Stimulated activated CD4-positive, alpha-beta T cell treated with anti-CD3 and anti-CD28 coated beads, Interleukin-15, amount 100 ng/mL, for 1 hour (primary cell): ENCODE data around the gene NAPEPLD.
"Not testable (repeated sequence)": the region's sequence is repeated elsewhere in the genome, so short reads cannot be mapped to it uniquely, and the experiment has no call there.

Source experiments
- DNase-seq, 2 donors: peaks; one replicate each; pipeline ENCODE4 v3.0.0-alpha.2; 2020; ENCODE audit warnings: low read depth in 1 of 2, low spot score in 1 of 2

The NAPEPLD gene

GRCh38 chr7:103144754-103145153 is 4.1 kb downstream of the NAPEPLD start:
- not testable (repeated sequence) for DNase-seq

GRCh38 chr7:103143868-103144267 is 5.0 kb downstream of the NAPEPLD start:
- no peak for DNase-seq

- no peak for DNase-seq
Observed at GRCh38 chr7:103142494-103142893, 6.4 kb downstream of the NAPEPLD start.

GRCh38 chr7:103141753-103142404 is 7.0 kb downstream of the NAPEPLD start:
- DNase-seq: no peak

- DNase-seq: no peak
Observed at GRCh38 chr7:103140685-103141084, 8.2 kb downstream of the NAPEPLD start.

- DNase-seq: no peak
Observed at GRCh38 chr7:103140061-103140460, 8.8 kb downstream of the NAPEPLD start.

- DNase-seq: no peak
Observed at GRCh38 chr7:103134836-103135554, 13.9 kb downstream of the NAPEPLD start.

GRCh38 chr7:103132995-103133688 is 15.8 kb downstream of the NAPEPLD start:
- DNase-seq: no peak

- DNase-seq: no peak
Observed at GRCh38 chr7:103130901-103131624, 17.8 kb downstream of the NAPEPLD start.

- no peak for DNase-seq
Observed at GRCh38 chr7:103129702-103130549, 19.0 kb downstream of the NAPEPLD start.

GRCh38 chr7:103127006-103127405 is 21.9 kb downstream of the NAPEPLD start:
- no peak for DNase-seq

- DNase-seq: no peak
Observed at GRCh38 chr7:103124429-103124979, 24.4 kb downstream of the NAPEPLD start.

- no peak for DNase-seq
Observed at GRCh38 chr7:103123529-103123928, 25.4 kb downstream of the NAPEPLD start.

- no peak for DNase-seq
Observed at GRCh38 chr7:103121641-103122040, 27.3 kb downstream of the NAPEPLD start.

GRCh38 chr7:103120362-103120761 is 28.5 kb downstream of the NAPEPLD start:
- no peak for DNase-seq

- DNase-seq: no peak
Observed at GRCh38 chr7:103119791-103120291, 29.1 kb downstream of the NAPEPLD start.

- no peak for DNase-seq
Observed at GRCh38 chr7:103117465-103117864, 31.4 kb downstream of the NAPEPLD start.

- DNase-seq: no peak
Observed at GRCh38 chr7:103116991-103117390, 31.9 kb downstream of the NAPEPLD start.

- DNase-seq: no peak
Observed at GRCh38 chr7:103116511-103116910, 32.4 kb downstream of the NAPEPLD start.

- no peak for DNase-seq
Observed at GRCh38 chr7:103115771-103116170, 33.1 kb downstream of the NAPEPLD start.
